GM23338 (cell line): ENCODE measurements around the gene NT5DC3. TPM values are rescaled to one million over a fixed set of nuclear protein-coding genes. Genes with fewer than 3 reads are reported as not detected.

Experiments
- ATAC-seq: fragments of 200-7000 bp; cut with Tn5 transposase; 3 replicates; pipeline ENCODE4 v1.9.1; 2020
- DNase-seq: peaks from one replicate; pipeline ENCODE4 v3.0.0-alpha.2; 2015; ENCODE audit warnings: low spot score
- H2AFZ ChIP-seq: fragments of 200-600 bp; sonication (generic); 2 replicates; pipeline ENCODE4 v1.8.0; 2016; ENCODE audit warnings: antibody characterized with exemption, mild to moderate bottlenecking, moderate library complexity
- H3F3A ChIP-seq: fragments of 200-600 bp; sonication (generic); replicated peaks from 2 replicates; pipeline ENCODE4 v1.8.0; 2017; ENCODE audit warnings: antibody characterized with exemption, mixed run types, low read depth
- H3K27ac ChIP-seq: fragments of 200-600 bp; sonication (generic); 2 replicates; pipeline ENCODE4 v1.6.1; 2016; ENCODE audit warnings: low read depth
- H3K27me3 ChIP-seq: fragments of 200-600 bp; sonication (generic); 2 replicates; pipeline ENCODE4 v1.8.0; 2016; ENCODE audit warnings: mild to moderate bottlenecking, mixed run types, moderate library complexity; ENCODE audit not compliant: insufficient read depth
- H3K36me3 ChIP-seq: fragments of 200-600 bp; sonication (generic); 2 replicates; pipeline ENCODE4 v1.8.0; 2016; ENCODE audit warnings: mild to moderate bottlenecking; ENCODE audit not compliant: insufficient read depth
- H3K4me1 ChIP-seq: fragments of 200-600 bp; sonication (generic); 2 replicates; pipeline ENCODE4 v1.8.0; 2016; ENCODE audit warnings: mild to moderate bottlenecking, moderate library complexity; ENCODE audit not compliant: insufficient read depth
- H3K4me2 ChIP-seq: fragments of 200-600 bp; sonication (generic); 2 replicates; pipeline ENCODE4 v1.7.1; 2017; ENCODE audit warnings: mixed run types
- H3K4me3 ChIP-seq: fragments of 200-600 bp; sonication (generic); 2 replicates; pipeline ENCODE4 v1.6.1; 2016; ENCODE audit warnings: mixed run types
- H3K79me2 ChIP-seq: fragments of 200-600 bp; sonication (generic); replicated peaks from 2 replicates; pipeline ENCODE4 v1.8.0; 2017; ENCODE audit warnings: mild to moderate bottlenecking; ENCODE audit not compliant: insufficient read depth
- H3K9me2 ChIP-seq: fragments of 200-600 bp; sonication (generic); 2 replicates; pipeline ENCODE4 v1.8.0; 2017; ENCODE audit not compliant: insufficient read depth
- H4K20me1 ChIP-seq: fragments of 200-600 bp; sonication (generic); replicated peaks from 2 replicates; pipeline ENCODE4 v1.8.0; 2017; ENCODE audit warnings: mild to moderate bottlenecking; ENCODE audit not compliant: insufficient read depth
- H3K27ac Mint-ChIP-seq: 2 replicates; pipeline ENCODE4 v1.8.0; 2020; ENCODE audit warnings: inconsistent platforms, mild to moderate bottlenecking, moderate library complexity, mixed read lengths
- H3K27me3 Mint-ChIP-seq: 3 replicates; pipeline ENCODE4 v1.8.0; 2022; ENCODE audit warnings: low read depth, mild to moderate bottlenecking, moderate library complexity, mixed read lengths, inconsistent platforms; ENCODE audit not compliant: insufficient read depth, poor library complexity
- H3K36me3 Mint-ChIP-seq: 3 replicates; pipeline ENCODE4 v1.8.0; 2021; ENCODE audit warnings: low read depth, mild to moderate bottlenecking, inconsistent platforms, moderate library complexity, mixed read lengths
- H3K4me1 Mint-ChIP-seq: 3 replicates; pipeline ENCODE4 v1.8.0; 2020; ENCODE audit warnings: mild to moderate bottlenecking, inconsistent platforms, mixed read lengths
- H3K4me3 Mint-ChIP-seq: 3 replicates; pipeline ENCODE4 v1.8.0; 2021; ENCODE audit warnings: moderate library complexity, mild to moderate bottlenecking, inconsistent platforms, mixed read lengths
- H3K9me3 Mint-ChIP-seq: 3 replicates; pipeline ENCODE4 v1.8.0; 2020; ENCODE audit warnings: moderate library complexity, mild to moderate bottlenecking, inconsistent platforms, mixed read lengths
- CREB1 ChIP-seq: fragments of 250-450 bp; sonication (Bioruptor Pico); IDR thresholded peaks from 2 replicates; pipeline ENCODE4 v1.5.0; 2020; ENCODE audit warnings: low read depth, mild to moderate bottlenecking, moderate library complexity
- CTCF ChIP-seq, 2 experiments: fragments of 200-600 bp in 1 of 2; sonication (generic) in 1 of 2; conservative IDR thresholded peaks; 2 replicates each; pipeline versions ENCODE4 v1.5.1 to v1.6.1; 2016 to 2017; ENCODE audit warnings: antibody characterized with exemption in 2 of 2, low read depth in 2 of 2, mild to moderate bottlenecking in 2 of 2, moderate library complexity in 1 of 2
- ETS1 ChIP-seq: IDR thresholded peaks from 2 replicates; pipeline ENCODE4 v1.6.1; 2016; ENCODE audit warnings: antibody characterized with exemption
- EZH2 ChIP-seq: fragments of 200-600 bp; sonication (generic); IDR thresholded peaks from one replicate; pipeline ENCODE4 v1.8.0; 2017; ENCODE audit warnings: antibody characterized with exemption, mild to moderate bottlenecking, low read depth; ENCODE audit not compliant: unreplicated experiment
- EZH2phosphoT487 ChIP-seq: fragments of 200-600 bp; sonication (generic); IDR thresholded peaks from one replicate; pipeline ENCODE4 v1.8.1; 2018; ENCODE audit warnings: antibody characterized with exemption; ENCODE audit not compliant: unreplicated experiment
- JUNB ChIP-seq: IDR thresholded peaks from one replicate; pipeline ENCODE4 v1.6.1; 2016; ENCODE audit warnings: antibody characterized with exemption; ENCODE audit not compliant: unreplicated experiment
- NANOG ChIP-seq: IDR thresholded peaks from 2 replicates; pipeline ENCODE4 v1.6.1; 2016; ENCODE audit warnings: antibody characterized with exemption, borderline replicate concordance
- POLR2AphosphoS5 ChIP-seq: IDR thresholded peaks from 2 replicates; pipeline ENCODE4 v1.6.1; 2016; ENCODE audit warnings: antibody characterized with exemption, low read depth
- REST ChIP-seq: IDR thresholded peaks from one replicate; pipeline ENCODE4 v1.6.1; 2018; ENCODE audit warnings: antibody characterized with exemption; ENCODE audit not compliant: unreplicated experiment
- STAT1 ChIP-seq: IDR thresholded peaks from one replicate; pipeline ENCODE4 v1.6.1; 2016; ENCODE audit warnings: antibody characterized with exemption; ENCODE audit not compliant: unreplicated experiment
- ZNF114 ChIP-seq: fragments of 250-450 bp; sonication (Bioruptor Pico); IDR thresholded peaks from 2 replicates; pipeline ENCODE4 v1.5.0; 2020; ENCODE audit warnings: mild to moderate bottlenecking, moderate library complexity
- ZNF331 ChIP-seq: fragments of 250-450 bp; sonication (Bioruptor Pico); IDR thresholded peaks from 2 replicates; pipeline ENCODE4 v1.5.0; 2020; ENCODE audit warnings: low read depth, mild to moderate bottlenecking, moderate library complexity
- ZNF462 ChIP-seq: fragments of 250-450 bp; sonication (Bioruptor Pico); IDR thresholded peaks from 2 replicates; pipeline ENCODE4 v1.5.0; 2020; ENCODE audit warnings: mild to moderate bottlenecking, moderate library complexity
- polyA plus RNA-seq: library from polyadenylated mRNA; unstranded; fragments of >200 nt; fragmentation: Nextera tagmentation; extraction: Ambion mirVana; gene quantifications from 2 replicates; pipeline ENCODE4 v1.2.1, GENCODE V29; 2016
- total RNA-seq: library from RNA; depleted of rRNA; stranded (reverse); fragments of >200 nt; shearing (Covaris generic); gene quantifications from 2 replicates; pipeline ENCODE4 v1.2.3, GENCODE V29; 2014

Gene NT5DC3
- total and polyA plus RNA-seq, 2 experiments from 2014 or later: 2.2 to 12.5 TPM

GRCh38 chr12:103858953-103859601 lies 18.0 kb upstream of the NT5DC3 start:
- no peak overlapping the region for H2AFZ ChIP-seq
- H3K9me2 ChIP-seq: no peaks in the 10 kb centered on the region; the same call in 1 of the 2 replicates
- H3K27ac Mint-ChIP-seq: no peak overlapping the region
- H3K79me2 ChIP-seq: no peaks in the 10 kb centered on the region
- H3K9me3 Mint-ChIP-seq: no peaks in the 10 kb centered on the region
- no peak overlapping the region for H3K4me2 ChIP-seq
- no peak overlapping the region for H3K27ac ChIP-seq
- H3K4me3 ChIP-seq: no peak overlapping the region
- H3K27me3 Mint-ChIP-seq: peaks cover 4% of the 10 kb centered on the region
- H3K36me3 Mint-ChIP-seq: no peaks in the 10 kb centered on the region
- no peak overlapping the region for H3K4me3 Mint-ChIP-seq
- H3K4me1 Mint-ChIP-seq: no peaks in the 10 kb centered on the region
- ATAC-seq (no peak), DNase-seq (no peak)
- no peaks in the 10 kb centered on the region for H3K4me1 ChIP-seq
- no peaks in the 10 kb centered on the region for H3K36me3 ChIP-seq
- H3F3A ChIP-seq: no peaks in the 10 kb centered on the region
- TF ChIP-seq ZNF462 (CRISPR knock-in tag): no peak
- TF ChIP-seq ZNF331 (CRISPR knock-in tag): no peak
- TF ChIP-seq REST: no peak
- no peak for TF ChIP-seq POLR2AphosphoS5
- no peak for TF ChIP-seq STAT1
- no peak for TF ChIP-seq JUNB
- TF ChIP-seq ZNF114 (CRISPR knock-in tag): no peak
- TF ChIP-seq EZH2phosphoT487: no peak
- no peak for TF ChIP-seq ETS1
- no peak for TF ChIP-seq CREB1 (CRISPR knock-in tag)
- no peak for TF ChIP-seq CTCF (conservative IDR thresholded peaks at IDR 0.05; ENCODE audit: low read depth in 2 of 2)
- TF ChIP-seq NANOG: no peak
- no peak for TF ChIP-seq EZH2
- no peaks in the 10 kb centered on the region for H4K20me1 ChIP-seq
- H3K27me3 ChIP-seq: no peaks in the 10 kb centered on the region
